Loucy (cell line): ENCODE measurements around the gene TRMT11.

ENCODE experiments used
- H2AFZ ChIP-seq: fragments of 200-600 bp; sonication (generic); 2 replicates; pipeline ENCODE4 v1.6.0; 2016; ENCODE audit warnings: antibody characterized with exemption, mild to moderate bottlenecking, low read length, moderate library complexity
- H3F3A ChIP-seq: fragments of 200-600 bp; 2 replicates; pipeline ENCODE4 v1.6.0; 2016; ENCODE audit warnings: antibody characterized with exemption, low read depth, mild to moderate bottlenecking
- H3K27me3 ChIP-seq: fragments of 200-600 bp; sonication (generic); 2 replicates; pipeline ENCODE4 v1.6.1; 2014; ENCODE audit warnings: low read length, mild to moderate bottlenecking; ENCODE audit not compliant: insufficient read depth, poor library complexity, severe bottlenecking
- H3K36me3 ChIP-seq: fragments of 200-600 bp; sonication (generic); 2 replicates; pipeline ENCODE4 v1.6.1; 2016; ENCODE audit warnings: low read length; ENCODE audit not compliant: insufficient read depth
- H3K4me1 ChIP-seq: fragments of 200-600 bp; sonication (generic); 2 replicates; pipeline ENCODE4 v1.5.1; 2014; ENCODE audit warnings: low read length, mild to moderate bottlenecking; ENCODE audit not compliant: insufficient read depth, poor library complexity, severe bottlenecking
- H3K4me2 ChIP-seq: fragments of 200-600 bp; sonication (generic); 2 replicates; pipeline ENCODE4 v1.6.0; 2014; ENCODE audit warnings: antibody characterized with exemption, low read length, low read depth, mild to moderate bottlenecking; ENCODE audit not compliant: poor library complexity, severe bottlenecking
- H3K4me3 ChIP-seq: fragments of 200-600 bp; sonication (generic); 2 replicates; pipeline ENCODE4 v1.5.1; 2014; ENCODE audit warnings: low read length, mild to moderate bottlenecking, mixed read lengths; ENCODE audit not compliant: poor library complexity, severe bottlenecking
- H3K79me2 ChIP-seq: fragments of 200-600 bp; sonication (generic); 2 replicates; pipeline ENCODE4 v1.6.1; 2014; ENCODE audit warnings: low read length; ENCODE audit not compliant: insufficient read depth
- H3K9ac ChIP-seq: fragments of 200-600 bp; sonication (generic); 2 replicates; pipeline ENCODE4 v1.6.0; 2014; ENCODE audit warnings: mild to moderate bottlenecking, low read depth, low read length, moderate library complexity; ENCODE audit not compliant: poor library complexity, severe bottlenecking
- H3K9me2 ChIP-seq: fragments of 200-600 bp; sonication (generic); replicated peaks from 2 replicates; pipeline ENCODE4 v1.6.1; 2016; ENCODE audit warnings: low read depth, low read length, mixed read lengths
- H3K9me3 ChIP-seq: fragments of 200-600 bp; sonication (generic); 2 replicates; pipeline ENCODE4 v1.6.1; 2014; ENCODE audit warnings: mild to moderate bottlenecking, antibody characterized with exemption, low read length, low read depth; ENCODE audit not compliant: insufficient read depth
- H4K20me1 ChIP-seq: fragments of 200-600 bp; sonication (generic); 2 replicates; pipeline ENCODE4 v1.6.0; 2014; ENCODE audit warnings: antibody characterized with exemption, low read length, mild to moderate bottlenecking; ENCODE audit not compliant: insufficient read depth, poor library complexity, severe bottlenecking
- CTCF ChIP-seq: fragments of 200-600 bp; sonication (generic); conservative IDR thresholded peaks from 2 replicates; pipeline ENCODE4 v1.5.1; 2014; ENCODE audit warnings: mild to moderate bottlenecking, antibody characterized with exemption, low read length
- EZH2phosphoT487 ChIP-seq: fragments of 200-600 bp; IDR thresholded peaks from 2 replicates; pipeline ENCODE4 v1.6.1; 2018; ENCODE audit warnings: antibody characterized with exemption, mild to moderate bottlenecking, moderate library complexity, borderline replicate concordance

Gene TRMT11

GRCh38 chr6:125994670-125995488, 8.5 kb downstream of the TRMT11 start:
- Histone ChIP-seq H3K36me3 (peaks cover 18% of the 10 kb centered on the region; the same call in 1 of the 2 replicates), H3K9me3 (no peaks in the 10 kb centered on the region), H3K79me2 (peaks cover 19% of the 10 kb centered on the region), H4K20me1 (peaks cover 7% of the 10 kb centered on the region), H3K4me1 (peaks cover 38% of the 10 kb centered on the region), H3K9me2 (no peaks in the 10 kb centered on the region), H3K4me3 (no peak overlapping the region), H2AFZ (no peak overlapping the region), H3F3A (no peaks in the 10 kb centered on the region), H3K4me2 (no peak overlapping the region), H3K9ac (no peak overlapping the region), H3K27me3 (no peaks in the 10 kb centered on the region)
- TF ChIP-seq EZH2phosphoT487 (no peak), CTCF (no peak)

- Histone ChIP-seq H2AFZ (no peak overlapping the region), H3K9me3 (no peaks in the 10 kb centered on the region), H4K20me1 (peaks cover 2% of the 10 kb centered on the region), H3K27me3 (no peaks in the 10 kb centered on the region), H3K9me2 (no peaks in the 10 kb centered on the region), H3K4me3 (no peak overlapping the region), H3K79me2 (peaks cover 11% of the 10 kb centered on the region; the same call in 1 of the 2 replicates), H3F3A (no peaks in the 10 kb centered on the region), H3K36me3 (peaks cover 26% of the 10 kb centered on the region; the same call in 1 of the 2 replicates), H3K9ac (no peak overlapping the region), H3K4me1 (peaks cover 29% of the 10 kb centered on the region), H3K4me2 (peak overlapping the region; percentile 2)
- TF ChIP-seq CTCF, result peak; percentile 99
- no peak for TF ChIP-seq EZH2phosphoT487
Measured at GRCh38 chr6:125995972-125996580, 9.7 kb downstream of the TRMT11 start.

GRCh38 chr6:126002755-126003679, 16.7 kb downstream of the TRMT11 start:
- TF ChIP-seq EZH2phosphoT487 (no peak), CTCF (no peak)
- Histone ChIP-seq H3K4me1 (peaks cover 8% of the 10 kb centered on the region), H3K27me3 (no peaks in the 10 kb centered on the region), H3K36me3 (peaks cover 52% of the 10 kb centered on the region; the same call in 1 of the 2 replicates), H4K20me1 (no peaks in the 10 kb centered on the region), H3F3A (no peaks in the 10 kb centered on the region), H3K4me3 (no peak overlapping the region), H3K79me2 (no peaks in the 10 kb centered on the region), H3K4me2 (peak overlapping the region; percentile 25), H3K9me2 (no peaks in the 10 kb centered on the region), H2AFZ (no peak overlapping the region), H3K9ac (no peak overlapping the region), H3K9me3 (no peaks in the 10 kb centered on the region)
